ENCODE data around the gene TNS4.

- TF ChIP-seq CTCF (IDR thresholded peaks at IDR 0.05) (no peak), POLR2A (IDR thresholded peaks at IDR 0.05) (no peak)
These were observed 22.9 kb downstream of the TNS4 start for GRCh38 chr17:40478486-40478885.
